SK-N-SH (cell line): ENCODE results near the gene TMEM14C. TPM values are rescaled to one million over a fixed set of nuclear protein-coding genes. Genes with fewer than 3 reads are reported as not detected.

Experiments
- CHD2 ChIP-seq: fragments of 150-350 bp; IDR thresholded peaks from 2 replicates; pipeline ENCODE4 v1.6.1; 2018; ENCODE audit warnings: low read length; ENCODE audit not compliant: partially characterized antibody
- CTCF ChIP-seq: fragments of 200-600 bp; sonication (generic); IDR thresholded peaks from 2 replicates; pipeline ENCODE4 v1.6.1; 2017; ENCODE audit warnings: antibody characterized with exemption, mild to moderate bottlenecking, moderate library complexity
- ELF1 ChIP-seq: IDR thresholded peaks from 2 replicates; pipeline ENCODE4 v1.4.0; 2012
- EZH2phosphoT487 ChIP-seq: fragments of 200-600 bp; sonication (generic); IDR thresholded peaks from 2 replicates; pipeline ENCODE4 v1.6.1; 2017; ENCODE audit warnings: low read depth, mixed run types, mild to moderate bottlenecking, antibody characterized with exemption, moderate library complexity, borderline replicate concordance
- FOXJ3 ChIP-seq: sonication (generic); formaldehyde crosslinking; IDR thresholded peaks from 2 replicates; pipeline ENCODE4 v1.5.1; 2020; ENCODE audit warnings: mild to moderate bottlenecking, missing genetic modification reagents
- IRF3 ChIP-seq: fragments of 150-350 bp; IDR thresholded peaks from 2 replicates; pipeline ENCODE4 v1.6.1; 2016; ENCODE audit warnings: mild to moderate bottlenecking, low read depth, low read length
- MAX ChIP-seq: IDR thresholded peaks from 2 replicates; pipeline ENCODE4 v1.4.0; 2012; ENCODE audit warnings: low read depth
- MEF2A ChIP-seq: IDR thresholded peaks from 2 replicates; pipeline ENCODE4 v1.4.0; 2012; ENCODE audit warnings: low read depth, borderline replicate concordance
- MXI1 ChIP-seq: IDR thresholded peaks from 2 replicates; pipeline ENCODE4 v1.6.1; 2012; ENCODE audit warnings: mild to moderate bottlenecking, low read depth, low read length, improper control_type of control experiment
- POLR2AphosphoS5 ChIP-seq: IDR thresholded peaks from 2 replicates; pipeline ENCODE4 v1.6.1; 2012; ENCODE audit warnings: low read depth, low read length
- RAD21 ChIP-seq: IDR thresholded peaks from 2 replicates; pipeline ENCODE4 v1.6.1; 2012; ENCODE audit warnings: mild to moderate bottlenecking, low read length
- RFX5 ChIP-seq: IDR thresholded peaks from 2 replicates; pipeline ENCODE4 v1.6.1; 2012; ENCODE audit warnings: mild to moderate bottlenecking, improper control_type of control experiment, low read length
- RXRA ChIP-seq: IDR thresholded peaks from 2 replicates; pipeline ENCODE4 v1.4.0; 2012; ENCODE audit warnings: low read depth, mild to moderate bottlenecking, borderline replicate concordance
- SIN3A ChIP-seq: IDR thresholded peaks from 2 replicates; pipeline ENCODE4 v1.6.1; 2012; ENCODE audit warnings: low read depth, mild to moderate bottlenecking, low read length, moderate library complexity, borderline replicate concordance
- USF2 ChIP-seq: fragments of 150-350 bp; IDR thresholded peaks from 2 replicates; pipeline ENCODE4 v1.6.1; 2017; ENCODE audit warnings: antibody characterized with exemption, low read length, low read depth, borderline replicate concordance
- YY1 ChIP-seq: IDR thresholded peaks from 2 replicates; pipeline ENCODE4 v1.4.0; 2012; ENCODE audit warnings: low read depth, mild to moderate bottlenecking
- ZBTB33 ChIP-seq: IDR thresholded peaks from 2 replicates; pipeline ENCODE4 v1.4.0; 2012; ENCODE audit warnings: low read depth, borderline replicate concordance
- polyA plus RNA-seq, 3 experiments: library from polyadenylated mRNA; depleted of rRNA; stranded (reverse); fragments of >200 nt; gene quantifications; 2 replicates each; pipeline ENCODE4 v1.2.3, GENCODE V29; 2012

Gene TMEM14C
- polyA plus RNA-seq, 1 of the 3 experiments (the other 2 are of a cell fraction) = 199 TPM

- peak; percentile 66 for TF ChIP-seq CHD2
- peak; percentile 66; the same call in 1 of the 2 replicates for TF ChIP-seq SIN3A
- peak; percentile 69; the same call in 1 of the 2 replicates for TF ChIP-seq YY1
- no peak for TF ChIP-seq IRF3
- TF ChIP-seq USF2 = no peak
- no peak for TF ChIP-seq ZBTB33
- TF ChIP-seq FOXJ3 (CRISPR knock-in tag) = no peak
- TF ChIP-seq MEF2A = no peak
- TF ChIP-seq MAX = peak; percentile 88
- TF ChIP-seq RXRA = no peak
- peak; percentile 96 for TF ChIP-seq POLR2AphosphoS5
- TF ChIP-seq ELF1 = no peak
- no peak; the same call in 1 of the 2 replicates for TF ChIP-seq RFX5
- TF ChIP-seq CTCF = no peak
- TF ChIP-seq RAD21 = no peak
- no peak for TF ChIP-seq EZH2phosphoT487
- TF ChIP-seq MXI1 = peak; percentile 79; the same call in 1 of the 2 replicates
These were observed 24.5 kb downstream of the TMEM14C start, which contains the start of gene TMEM14B (continued) for GRCh38 chr6:10747251-10747972.
